PC-9 (cell line): ENCODE measurements around the gene LMTK3. TPM values are rescaled to one million over a fixed set of nuclear protein-coding genes. Genes with fewer than 3 reads are reported as not detected.

Experiments used
- BruUV-seq: library from RNA; stranded (reverse); fragments of 400-500 nt; replicated peaks from 2 replicates; lab custom pipeline; 2021; lab: Mats Ljungman, UMichigan
- CTCF ChIA-PET: fragments of 300-600 bp; sonication (Branson Sonifier 250); formaldehyde crosslinking; loops from one replicate; lab custom pipeline; 2022; ENCODE audit warnings: antibody characterized with exemption; lab: Charles Lee
- POLR2A ChIA-PET: fragments of 300-600 bp; sonication (Branson Sonifier 250); formaldehyde crosslinking; loops from one replicate; lab custom pipeline; 2022; ENCODE audit warnings: antibody characterized with exemption; ENCODE audit not compliant: unreplicated experiment; lab: Charles Lee
- DNase-seq, 2 experiments: peaks; one replicate each; pipeline versions ENCODE4 v3.0.0 to v3.0.0-alpha.2; 2015 to 2022; ENCODE audit warnings: mixed read lengths in 1 of 2
- H2AFZ ChIP-seq: fragments of 200-600 bp; sonication (generic); 2 replicates; pipeline ENCODE4 v1.8.1; 2017; ENCODE audit warnings: antibody characterized with exemption
- H3F3A ChIP-seq: fragments of 200-600 bp; sonication (generic); 2 replicates; pipeline ENCODE4 v1.8.1; 2017; ENCODE audit warnings: antibody characterized with exemption, mild to moderate bottlenecking, low read depth; ENCODE audit not compliant: insufficient read depth
- H3K27ac ChIP-seq: fragments of 200-600 bp; sonication (generic); 2 replicates; pipeline ENCODE4 v1.6.1; 2016; ENCODE audit warnings: mixed run types
- H3K27me3 ChIP-seq: fragments of 200-600 bp; sonication (generic); 2 replicates; pipeline ENCODE4 v1.6.1; 2016; ENCODE audit warnings: low read depth, mixed run types; ENCODE audit not compliant: insufficient read depth
- H3K36me3 ChIP-seq: fragments of 200-600 bp; sonication (generic); 2 replicates; pipeline ENCODE4 v1.6.1; 2016; ENCODE audit warnings: low read depth, mixed run types
- H3K4me1 ChIP-seq: fragments of 200-600 bp; sonication (generic); replicated peaks from 2 replicates; pipeline ENCODE4 v1.6.1; 2016; ENCODE audit warnings: mixed run types; ENCODE audit not compliant: insufficient read depth
- H3K4me2 ChIP-seq: fragments of 200-600 bp; sonication (generic); 2 replicates; pipeline ENCODE4 v1.6.1; 2017; ENCODE audit warnings: mixed run types
- H3K4me3 ChIP-seq: fragments of 200-600 bp; sonication (generic); 2 replicates; pipeline ENCODE4 v1.6.1; 2016; ENCODE audit warnings: mixed run types
- H3K79me2 ChIP-seq: fragments of 200-600 bp; sonication (generic); 2 replicates; pipeline ENCODE4 v1.6.1; 2017; ENCODE audit warnings: low read depth, mixed run types
- H3K9me2 ChIP-seq: fragments of 200-600 bp; sonication (generic); 2 replicates; pipeline ENCODE4 v1.8.1; 2017; ENCODE audit warnings: mild to moderate bottlenecking; ENCODE audit not compliant: insufficient read depth
- H3K9me3 ChIP-seq: fragments of 200-600 bp; sonication (generic); 2 replicates; pipeline ENCODE4 v1.8.1; 2016; ENCODE audit warnings: low read depth; ENCODE audit not compliant: insufficient read depth
- H4K20me1 ChIP-seq: fragments of 200-600 bp; sonication (generic); 2 replicates; pipeline ENCODE4 v1.8.1; 2017; ENCODE audit not compliant: insufficient read depth
- EZH2 ChIP-seq: fragments of 200-600 bp; sonication (generic); IDR thresholded peaks from 2 replicates; pipeline ENCODE4 v1.8.0; 2017; ENCODE audit warnings: antibody characterized with exemption, low read depth
- intact Hi-C: fragments of 100-400 bp; cut with micrococcal nuclease; formaldehyde crosslinking; loops from one replicate; pipeline ENCODE4 v1.10.0; 2022; ENCODE audit not compliant: unreplicated experiment
- total RNA-seq: library from RNA; stranded (reverse); gene quantifications from 2 replicates; pipeline ENCODE4 v1.2.3, GENCODE V29; 2021
- TF ChIP-seq, protein P1 (sequence below): fragments of 200-600 bp; sonication (generic); conservative IDR thresholded peaks from 2 replicates; pipeline ENCODE4 v1.6.1; 2017; ENCODE audit warnings: mixed run types, antibody characterized with exemption, mild to moderate bottlenecking, moderate library complexity

LMTK3 gene
- total RNA-seq, 1 experiment from 2014 or later, result 13.9 TPM

DNA sequence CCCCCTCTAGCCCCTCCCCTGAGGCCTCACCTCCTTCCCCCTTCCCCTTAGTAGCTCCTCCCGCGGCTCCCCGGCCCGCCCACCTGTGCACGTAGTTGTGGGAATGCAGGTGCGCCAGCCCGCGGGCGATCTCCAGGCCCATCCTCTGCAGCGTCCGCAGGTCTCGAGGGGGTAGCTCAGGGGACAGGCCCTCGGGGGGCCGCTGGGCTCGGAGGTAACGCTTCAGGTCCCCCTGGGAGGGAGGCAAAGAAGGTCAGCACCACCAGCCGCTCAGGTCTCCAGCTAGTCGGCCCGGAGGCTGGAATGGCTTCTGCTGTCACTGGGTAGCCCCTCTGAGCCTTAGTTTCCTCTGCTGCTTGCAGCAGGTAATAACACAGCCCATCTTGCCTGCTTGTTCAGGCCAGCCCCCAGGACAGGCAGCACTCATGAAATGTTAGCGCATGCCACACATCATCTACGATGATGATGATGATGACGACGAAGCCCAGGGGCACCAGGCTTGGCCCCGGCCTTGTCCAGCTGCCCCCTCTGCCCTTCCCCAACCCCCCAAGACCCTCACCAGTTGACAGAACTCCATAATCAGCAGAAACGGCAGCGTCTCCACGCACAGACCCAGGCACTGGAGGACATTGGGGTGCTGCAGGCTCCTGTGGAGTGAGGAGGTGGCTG lies 9.2 kb downstream of the LMTK3 start:
- Histone ChIP-seq H4K20me1 (no peaks in the 10 kb centered on the region), H3K27ac (0 out of 2 replicates have a peak overlapping the region, but pooled peaks have one; percentile 12), H3K36me3 (no peaks in the 10 kb centered on the region), H3K79me2 (peaks cover 12% of the 10 kb centered on the region), H3K4me2 (peak overlapping the region; percentile 88), H3K4me3 (peak overlapping the region; percentile 57; the same call in 1 of the 2 replicates), H2AFZ (peak overlapping the region; percentile 65; the same call in 1 of the 2 replicates), H3F3A (peaks cover 23% of the 10 kb centered on the region; the same call in 1 of the 2 replicates), H3K9me3 (no peaks in the 10 kb centered on the region), H3K27me3 (no peaks in the 10 kb centered on the region), H3K9me2 (no peaks in the 10 kb centered on the region), H3K4me1 (peaks cover 16% of the 10 kb centered on the region; the same call in 1 of the 2 replicates)
- TF ChIP-seq, protein P1, sequence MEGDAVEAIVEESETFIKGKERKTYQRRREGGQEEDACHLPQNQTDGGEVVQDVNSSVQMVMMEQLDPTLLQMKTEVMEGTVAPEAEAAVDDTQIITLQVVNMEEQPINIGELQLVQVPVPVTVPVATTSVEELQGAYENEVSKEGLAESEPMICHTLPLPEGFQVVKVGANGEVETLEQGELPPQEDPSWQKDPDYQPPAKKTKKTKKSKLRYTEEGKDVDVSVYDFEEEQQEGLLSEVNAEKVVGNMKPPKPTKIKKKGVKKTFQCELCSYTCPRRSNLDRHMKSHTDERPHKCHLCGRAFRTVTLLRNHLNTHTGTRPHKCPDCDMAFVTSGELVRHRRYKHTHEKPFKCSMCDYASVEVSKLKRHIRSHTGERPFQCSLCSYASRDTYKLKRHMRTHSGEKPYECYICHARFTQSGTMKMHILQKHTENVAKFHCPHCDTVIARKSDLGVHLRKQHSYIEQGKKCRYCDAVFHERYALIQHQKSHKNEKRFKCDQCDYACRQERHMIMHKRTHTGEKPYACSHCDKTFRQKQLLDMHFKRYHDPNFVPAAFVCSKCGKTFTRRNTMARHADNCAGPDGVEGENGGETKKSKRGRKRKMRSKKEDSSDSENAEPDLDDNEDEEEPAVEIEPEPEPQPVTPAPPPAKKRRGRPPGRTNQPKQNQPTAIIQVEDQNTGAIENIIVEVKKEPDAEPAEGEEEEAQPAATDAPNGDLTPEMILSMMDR, result no peak
- no peak for TF ChIP-seq EZH2
- POLR2A ChIA-PET, result interaction anchor here (0.5 to 1.1 kb wide), 9 partner anchors 9 to 1139 kb away, joined by 3 to 46 read pairs (median 3); partner anchors contain the start of gene SCAF1
- BruUV-seq, result TSS peak; percentile 78
- CTCF ChIA-PET, result interaction anchor here (0.5 to 1.1 kb wide), 10 partner anchors 10 to 723 kb away, joined by 3 to 19 read pairs (median 4); no protein-coding TSS in a partner anchor
- intact Hi-C loops, result loop anchor here (1.0 to 5.0 kb wide), 3 partner anchors 82 to 180 kb away; partner anchors contain the start of gene DBP
- DNase-seq, result no peak

DNA sequence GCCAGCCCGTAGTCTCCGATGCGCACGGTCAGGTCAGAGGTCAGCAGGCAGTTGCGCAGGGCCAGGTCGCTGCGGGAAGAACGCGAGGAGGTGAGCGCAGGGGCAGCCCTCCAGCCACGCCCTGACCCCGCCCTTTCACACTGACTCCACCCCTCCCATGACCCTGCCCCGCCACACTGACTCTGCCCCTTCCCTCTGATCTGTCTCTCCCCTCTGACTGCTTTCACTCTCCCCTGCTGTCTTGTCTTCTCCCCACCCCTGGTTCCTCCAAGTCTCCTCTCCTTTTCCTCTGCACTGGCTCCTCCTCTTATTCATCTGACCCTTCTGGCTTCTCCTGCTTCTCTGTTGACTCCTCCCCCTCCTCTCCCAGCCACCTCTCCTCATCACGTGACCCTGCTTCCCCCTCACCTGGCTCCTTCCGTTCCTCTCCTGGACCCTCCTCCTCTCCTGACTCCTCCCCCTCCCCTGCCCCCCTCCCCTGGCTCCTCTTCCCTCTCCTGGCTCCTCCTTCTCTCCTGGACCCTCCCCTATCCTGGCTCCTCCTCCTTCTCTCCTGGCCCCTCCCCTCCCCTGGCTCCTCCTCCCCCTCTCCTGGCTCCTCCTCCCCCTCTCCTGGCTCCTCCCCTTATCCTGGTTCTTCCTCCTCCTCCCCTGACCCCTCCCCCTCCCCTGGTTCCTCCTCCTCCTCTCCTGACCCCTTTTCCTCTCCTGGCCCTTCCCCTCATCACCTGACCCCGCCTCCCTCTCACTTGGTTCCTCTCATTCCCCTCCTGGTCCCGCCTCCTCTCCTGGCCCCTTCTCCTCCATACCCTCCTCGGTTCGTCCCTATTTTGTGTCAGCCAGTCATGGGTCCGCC lies 9.9 kb downstream of the LMTK3 start:
- CTCF ChIA-PET, result interaction anchor here (0.5 to 1.1 kb wide), 10 partner anchors 9 to 724 kb away, joined by 3 to 19 read pairs (median 4); no protein-coding TSS in a partner anchor
- POLR2A ChIA-PET, result interaction anchor here (0.6 to 1.1 kb wide), 7 partner anchors 8 to 1140 kb away, joined by 3 to 46 read pairs (median 11); partner anchors contain the start of gene SCAF1

More for the DNA sequence above, 9.9 kb downstream of the LMTK3 start:
- H2AFZ ChIP-seq, result peak overlapping the region; percentile 97
- peaks cover 16% of the 10 kb centered on the region; the same call in 1 of the 2 replicates for H3K4me1 ChIP-seq
- no peaks in the 10 kb centered on the region for H4K20me1 ChIP-seq
- intact Hi-C loops, result loop anchor here (1.0 to 5.0 kb wide), 4 partner anchors 8 to 179 kb away; partner anchors contain the start of gene DBP
- peaks cover 30% of the 10 kb centered on the region for H3F3A ChIP-seq
- peak; percentile 96 to 99 for DNase-seq
- H3K4me3 ChIP-seq, result peak overlapping the region; percentile 95
- H3K79me2 ChIP-seq, result peaks cover 12% of the 10 kb centered on the region
- peak overlapping the region; percentile 65 for H3K27ac ChIP-seq
- no peaks in the 10 kb centered on the region for H3K36me3 ChIP-seq
- TF ChIP-seq EZH2, result no peak
- TF ChIP-seq, protein P1, result no peak
- BruUV-seq, result no TSS peak
- H3K9me3 ChIP-seq, result no peaks in the 10 kb centered on the region
- H3K4me2 ChIP-seq, result peak overlapping the region; percentile 98
- no peaks in the 10 kb centered on the region for H3K9me2 ChIP-seq
- H3K27me3 ChIP-seq, result no peaks in the 10 kb centered on the region
